ENCODE measurements around the gene AKAP6. TPM values are rescaled to one million over a fixed set of nuclear protein-coding genes. Genes with fewer than 3 reads are reported as not detected.

AKAP6 gene
- total RNA-seq, 1 donor from 2014 or later: 7.7 TPM

GRCh38 chr14:32756775-32757174, 427.7 kb downstream of the AKAP6 start:
- Histone ChIP-seq H3K4me3 (no peak overlapping the region), H3K9me3 (peaks cover 8% of the 10 kb centered on the region), H3K4me1 (no peaks in the 10 kb centered on the region), H3K27me3 (no peaks in the 10 kb centered on the region), H3K36me3 (no peaks in the 10 kb centered on the region), H3K27ac (no peak overlapping the region)
- DNase-seq (no peak), ATAC-seq (peak; percentile 27)
- intact Hi-C loops (cut with DNase I): no loop called here
- no peak for TF ChIP-seq CTCF (IDR thresholded peaks at IDR 0.05)

GRCh38 chr14:32757568-32757967, 428.5 kb downstream of the AKAP6 start:
- Histone ChIP-seq H3K27me3 (no peaks in the 10 kb centered on the region), H3K36me3 (no peaks in the 10 kb centered on the region), H3K9me3 (peaks cover 8% of the 10 kb centered on the region), H3K4me1 (no peaks in the 10 kb centered on the region), H3K27ac (no peak overlapping the region), H3K4me3 (no peak overlapping the region)
- intact Hi-C loops (cut with DNase I): no loop called here
- DNase-seq (no peak), ATAC-seq (no peak)
- no peak for TF ChIP-seq CTCF (IDR thresholded peaks at IDR 0.05)

- no peaks in the 10 kb centered on the region for H3K4me1 ChIP-seq
- intact Hi-C loops (cut with DNase I): no loop called here
- H3K9me3 ChIP-seq: no peaks in the 10 kb centered on the region
- no peak overlapping the region for H3K4me3 ChIP-seq
- H3K27me3 ChIP-seq: no peaks in the 10 kb centered on the region
- no peak overlapping the region for H3K27ac ChIP-seq
- TF ChIP-seq CTCF (IDR thresholded peaks at IDR 0.05): no peak
- no peak for DNase-seq
- ATAC-seq: no peak
- H3K36me3 ChIP-seq: no peaks in the 10 kb centered on the region
These were observed 432.4 kb downstream of the AKAP6 start for GRCh38 chr14:32761381-32761968.

GRCh38 chr14:32762886-32763285, 433.8 kb downstream of the AKAP6 start:
- Histone ChIP-seq H3K27ac (no peak overlapping the region), H3K27me3 (no peaks in the 10 kb centered on the region), H3K4me3 (no peak overlapping the region), H3K9me3 (no peaks in the 10 kb centered on the region), H3K4me1 (no peaks in the 10 kb centered on the region), H3K36me3 (no peaks in the 10 kb centered on the region)
- TF ChIP-seq CTCF (IDR thresholded peaks at IDR 0.05): no peak
- intact Hi-C loops (cut with DNase I): no loop called here
- DNase-seq (no peak), ATAC-seq (no peak)

GRCh38 chr14:32763673-32764072, 434.6 kb downstream of the AKAP6 start:
- no peak for TF ChIP-seq CTCF (IDR thresholded peaks at IDR 0.05)
- no peak for ATAC-seq
- H3K27ac ChIP-seq: no peak overlapping the region
- H3K36me3 ChIP-seq: no peaks in the 10 kb centered on the region
- no peaks in the 10 kb centered on the region for H3K9me3 ChIP-seq
- no peak for DNase-seq
- H3K4me3 ChIP-seq: no peak overlapping the region
- H3K27me3 ChIP-seq: no peaks in the 10 kb centered on the region
- intact Hi-C loops (cut with DNase I): no loop called here
- no peaks in the 10 kb centered on the region for H3K4me1 ChIP-seq

- TF ChIP-seq CTCF (IDR thresholded peaks at IDR 0.05): no peak
- Histone ChIP-seq H3K9me3 (no peaks in the 10 kb centered on the region), H3K4me1 (no peaks in the 10 kb centered on the region), H3K36me3 (no peaks in the 10 kb centered on the region), H3K27me3 (no peaks in the 10 kb centered on the region), H3K4me3 (no peak overlapping the region), H3K27ac (no peak overlapping the region)
- intact Hi-C loops (cut with DNase I): no loop called here
- no peak for ATAC-seq
- no peak for DNase-seq
These were observed 435.0 kb downstream of the AKAP6 start for GRCh38 chr14:32764131-32764530.
